PC-9 (cell line): ENCODE results near the gene LGI2.

ENCODE experiments used
- EZH2 ChIP-seq: fragments of 200-600 bp; sonication (generic); IDR thresholded peaks from 2 replicates; pipeline ENCODE4 v1.8.0; 2017; ENCODE audit warnings: antibody characterized with exemption, low read depth
- TF ChIP-seq, protein P1 (sequence below): fragments of 200-600 bp; sonication (generic); conservative IDR thresholded peaks from 2 replicates; pipeline ENCODE4 v1.6.1; 2017; ENCODE audit warnings: mixed run types, antibody characterized with exemption, mild to moderate bottlenecking, moderate library complexity

GRCh38 chr4:24971192-24971591 lies 59.6 kb downstream of the LGI2 start:
- TF ChIP-seq, protein P1, sequence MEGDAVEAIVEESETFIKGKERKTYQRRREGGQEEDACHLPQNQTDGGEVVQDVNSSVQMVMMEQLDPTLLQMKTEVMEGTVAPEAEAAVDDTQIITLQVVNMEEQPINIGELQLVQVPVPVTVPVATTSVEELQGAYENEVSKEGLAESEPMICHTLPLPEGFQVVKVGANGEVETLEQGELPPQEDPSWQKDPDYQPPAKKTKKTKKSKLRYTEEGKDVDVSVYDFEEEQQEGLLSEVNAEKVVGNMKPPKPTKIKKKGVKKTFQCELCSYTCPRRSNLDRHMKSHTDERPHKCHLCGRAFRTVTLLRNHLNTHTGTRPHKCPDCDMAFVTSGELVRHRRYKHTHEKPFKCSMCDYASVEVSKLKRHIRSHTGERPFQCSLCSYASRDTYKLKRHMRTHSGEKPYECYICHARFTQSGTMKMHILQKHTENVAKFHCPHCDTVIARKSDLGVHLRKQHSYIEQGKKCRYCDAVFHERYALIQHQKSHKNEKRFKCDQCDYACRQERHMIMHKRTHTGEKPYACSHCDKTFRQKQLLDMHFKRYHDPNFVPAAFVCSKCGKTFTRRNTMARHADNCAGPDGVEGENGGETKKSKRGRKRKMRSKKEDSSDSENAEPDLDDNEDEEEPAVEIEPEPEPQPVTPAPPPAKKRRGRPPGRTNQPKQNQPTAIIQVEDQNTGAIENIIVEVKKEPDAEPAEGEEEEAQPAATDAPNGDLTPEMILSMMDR: no peak
- no peak for TF ChIP-seq EZH2
